ENCODE data around the gene WWP2. TPM values are rescaled to one million over a fixed set of nuclear protein-coding genes. Genes with fewer than 3 reads are reported as not detected.

Gene WWP2
- total RNA-seq, 2 experiments from 2014 or later = 41.9 to 43.0 TPM

- Histone ChIP-seq H3K4me3 (ENCODE audit: low read length) (no peak overlapping the region), H3K4me1 (ENCODE audit: insufficient read depth, low read length) (no peaks in the 10 kb centered on the region), H3K9me3 (ENCODE audit: control insufficient read depth in 1 of 2, insufficient read depth in 1 of 2, low read length in 2 of 2) (no peaks in the 10 kb centered on the region), H3K36me3 (ENCODE audit: insufficient read depth, low read length) (peaks cover 31% of the 10 kb centered on the region), H3K27ac (ENCODE audit: low read depth in 1 of 2, low read length in 2 of 2) (no peak overlapping the region), H3K27me3 (ENCODE audit: control insufficient read depth in 1 of 2, insufficient read depth in 2 of 2, low read length in 2 of 2) (no peaks in the 10 kb centered on the region)
- H3K27ac Mint-ChIP-seq = no peak overlapping the region
- H3K36me3 Mint-ChIP-seq (ENCODE audit: low read depth) = peaks cover 87% of the 10 kb centered on the region
- H3K4me1 Mint-ChIP-seq (ENCODE audit: low read depth) = no peaks in the 10 kb centered on the region
- no peak for DNase-seq
- ChIA-PET POLR2A (interaction anchor here (0.9 kb wide), 1 partner anchor 11 kb away, joined by 3 read pairs; no protein-coding TSS in a partner anchor), CTCF (no interaction called here)
- TF ChIP-seq, protein P1, sequence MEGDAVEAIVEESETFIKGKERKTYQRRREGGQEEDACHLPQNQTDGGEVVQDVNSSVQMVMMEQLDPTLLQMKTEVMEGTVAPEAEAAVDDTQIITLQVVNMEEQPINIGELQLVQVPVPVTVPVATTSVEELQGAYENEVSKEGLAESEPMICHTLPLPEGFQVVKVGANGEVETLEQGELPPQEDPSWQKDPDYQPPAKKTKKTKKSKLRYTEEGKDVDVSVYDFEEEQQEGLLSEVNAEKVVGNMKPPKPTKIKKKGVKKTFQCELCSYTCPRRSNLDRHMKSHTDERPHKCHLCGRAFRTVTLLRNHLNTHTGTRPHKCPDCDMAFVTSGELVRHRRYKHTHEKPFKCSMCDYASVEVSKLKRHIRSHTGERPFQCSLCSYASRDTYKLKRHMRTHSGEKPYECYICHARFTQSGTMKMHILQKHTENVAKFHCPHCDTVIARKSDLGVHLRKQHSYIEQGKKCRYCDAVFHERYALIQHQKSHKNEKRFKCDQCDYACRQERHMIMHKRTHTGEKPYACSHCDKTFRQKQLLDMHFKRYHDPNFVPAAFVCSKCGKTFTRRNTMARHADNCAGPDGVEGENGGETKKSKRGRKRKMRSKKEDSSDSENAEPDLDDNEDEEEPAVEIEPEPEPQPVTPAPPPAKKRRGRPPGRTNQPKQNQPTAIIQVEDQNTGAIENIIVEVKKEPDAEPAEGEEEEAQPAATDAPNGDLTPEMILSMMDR (IDR thresholded peaks at IDR 0.05) = no peak
- H3K27me3 Mint-ChIP-seq = no peaks in the 10 kb centered on the region
- no peaks in the 10 kb centered on the region for H3K9me3 Mint-ChIP-seq
- intact Hi-C loops (cut with DNase I, micrococcal nuclease) = no loop called here
- no peak for ATAC-seq (ENCODE audit: poor library complexity)
- H3K4me3 Mint-ChIP-seq = no peak overlapping the region
Observed at GRCh38 chr16:69880640-69881133, 118.6 kb downstream of the WWP2 start.

DNA sequence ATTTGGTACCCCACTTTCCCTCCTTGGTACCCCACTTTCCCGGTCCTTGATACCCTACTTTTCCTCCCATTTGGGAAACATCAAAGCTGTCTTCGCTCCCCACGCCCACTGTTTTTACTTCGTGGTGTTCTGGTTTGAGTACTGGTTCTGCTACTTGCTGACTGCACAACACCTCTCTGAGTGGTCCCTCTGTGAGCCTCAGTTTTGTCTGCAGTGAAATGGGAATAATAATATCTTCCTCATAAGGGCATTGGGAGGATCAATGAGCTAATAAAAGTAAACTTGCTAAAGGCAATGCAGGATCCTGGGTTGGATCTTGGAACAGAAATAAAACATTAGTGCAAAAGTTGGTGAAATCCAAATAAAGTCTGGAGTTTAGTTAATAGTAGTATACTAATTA, 119.0 kb downstream of the WWP2 start:
- Histone ChIP-seq H3K36me3 (ENCODE audit: insufficient read depth, low read length) (peaks cover 31% of the 10 kb centered on the region), H3K4me3 (ENCODE audit: low read length) (no peak overlapping the region), H3K4me1 (ENCODE audit: insufficient read depth, low read length) (no peaks in the 10 kb centered on the region), H3K9me3 (ENCODE audit: control insufficient read depth in 1 of 2, insufficient read depth in 1 of 2, low read length in 2 of 2) (no peaks in the 10 kb centered on the region), H3K27ac (ENCODE audit: low read depth in 1 of 2, low read length in 2 of 2) (no peak overlapping the region), H3K27me3 (ENCODE audit: control insufficient read depth in 1 of 2, insufficient read depth in 2 of 2, low read length in 2 of 2) (no peaks in the 10 kb centered on the region)
- H3K27ac Mint-ChIP-seq = no peak overlapping the region
- CTCF ChIA-PET = no interaction called here
- DNase-seq (no peak), ATAC-seq (ENCODE audit: poor library complexity) (no peak)
- POLR2A ChIA-PET = no interaction called here
- no peaks in the 10 kb centered on the region for H3K4me1 Mint-ChIP-seq (ENCODE audit: low read depth)
- H3K27me3 Mint-ChIP-seq = no peaks in the 10 kb centered on the region
- intact Hi-C loops (cut with DNase I, micrococcal nuclease) = no loop called here
- no peaks in the 10 kb centered on the region for H3K9me3 Mint-ChIP-seq
- no peak overlapping the region for H3K4me3 Mint-ChIP-seq
- peaks cover 84% of the 10 kb centered on the region for H3K36me3 Mint-ChIP-seq (ENCODE audit: low read depth)
- TF ChIP-seq, protein P1 (IDR thresholded peaks at IDR 0.05) = no peak

GRCh38 chr16:69883744-69884143, 121.6 kb downstream of the WWP2 start:
- Histone ChIP-seq H3K4me1 (ENCODE audit: insufficient read depth, low read length) (no peaks in the 10 kb centered on the region), H3K36me3 (ENCODE audit: insufficient read depth, low read length) (peaks cover 32% of the 10 kb centered on the region), H3K9me3 (ENCODE audit: control insufficient read depth in 1 of 2, insufficient read depth in 1 of 2, low read length in 2 of 2) (no peaks in the 10 kb centered on the region), H3K4me3 (ENCODE audit: low read length) (no peak overlapping the region), H3K27ac (ENCODE audit: low read depth in 1 of 2, low read length in 2 of 2) (no peak overlapping the region), H3K27me3 (ENCODE audit: control insufficient read depth in 1 of 2, insufficient read depth in 2 of 2, low read length in 2 of 2) (no peaks in the 10 kb centered on the region)
- CTCF ChIA-PET = no interaction called here
- Mint-ChIP-seq H3K4me1 (ENCODE audit: low read depth) (no peaks in the 10 kb centered on the region), H3K36me3 (ENCODE audit: low read depth) (peaks cover 79% of the 10 kb centered on the region), H3K4me3 (no peak overlapping the region), H3K27ac (no peak overlapping the region), H3K9me3 (no peaks in the 10 kb centered on the region), H3K27me3 (no peaks in the 10 kb centered on the region)
- DNase-seq (no peak), ATAC-seq (ENCODE audit: poor library complexity) (no peak)
- intact Hi-C loops (cut with DNase I, micrococcal nuclease) = no loop called here
- POLR2A ChIA-PET = no interaction called here
- TF ChIP-seq, protein P1 (IDR thresholded peaks at IDR 0.05) = no peak
